ENCODE measurements around the gene ALDH2.
"Not testable (repeated sequence)": the region's sequence is repeated elsewhere in the genome, so short reads cannot be mapped to it uniquely, and the experiment has no call there.

Gene ALDH2

DNA sequence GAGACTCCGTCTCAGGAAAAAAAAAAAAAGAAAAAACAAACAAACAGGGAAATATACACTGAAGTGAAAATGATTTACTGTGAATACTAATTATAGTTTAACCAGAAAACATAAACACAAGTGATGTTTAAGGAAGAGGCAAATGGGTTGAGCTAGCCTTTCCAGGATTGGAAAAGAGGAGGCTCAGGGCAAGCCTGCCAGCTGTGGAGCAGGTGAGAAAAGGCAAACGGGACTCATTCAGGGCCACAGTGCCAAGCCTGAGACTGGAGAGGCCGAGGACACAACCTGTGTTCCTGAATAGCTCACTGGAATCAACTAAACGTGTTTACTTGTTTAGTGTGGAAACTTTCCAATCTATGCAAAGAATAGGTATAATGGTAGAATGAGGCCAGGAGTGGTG, 39.6 kb downstream of the ALDH2 start:
- Histone ChIP-seq H3K4me3 (ENCODE audit: low read depth in 1 of 2, low read length in 2 of 2) (no peak overlapping the region), H3K27ac (ENCODE audit: low read depth, low read length) (no peak overlapping the region), H3K4me1 (ENCODE audit: control insufficient read depth in 1 of 2, insufficient read depth in 2 of 2, low read length in 2 of 2) (no peaks in the 10 kb centered on the region), H3K27me3 (ENCODE audit: control insufficient read depth in 1 of 2, insufficient read depth in 2 of 2, low read length in 2 of 2) (no peaks in the 10 kb centered on the region), H3K36me3 (ENCODE audit: control insufficient read depth in 1 of 2, insufficient read depth in 2 of 2, low read length in 2 of 2) (peaks cover 12 to 72% of the 10 kb centered on the region in 2 donors), H3K9ac (ENCODE audit: low read depth in 1 of 2, low read length in 2 of 2) (no peak overlapping the region), H3K9me3 (ENCODE audit: control insufficient read depth in 1 of 2, low read length in 2 of 2) (no peaks in the 10 kb centered on the region)

- Histone ChIP-seq H3K9me3 (ENCODE audit: control insufficient read depth in 1 of 2, low read length in 2 of 2) (no peaks in the 10 kb centered on the region), H3K27ac (ENCODE audit: low read depth, low read length) (no peak overlapping the region), H3K4me3 (ENCODE audit: low read depth in 1 of 2, low read length in 2 of 2) (no peak overlapping the region), H3K4me1 (ENCODE audit: control insufficient read depth in 1 of 2, insufficient read depth in 2 of 2, low read length in 2 of 2) (no peaks in the 10 kb centered on the region), H3K36me3 (ENCODE audit: control insufficient read depth in 1 of 2, insufficient read depth in 2 of 2, low read length in 2 of 2) (peaks cover 7 to 66% of the 10 kb centered on the region in 2 donors), H3K9ac (ENCODE audit: low read depth in 1 of 2, low read length in 2 of 2) (no peak overlapping the region), H3K27me3 (ENCODE audit: control insufficient read depth in 1 of 2, insufficient read depth in 2 of 2, low read length in 2 of 2) (no peaks in the 10 kb centered on the region)
These were observed 40.5 kb downstream of the ALDH2 start for GRCh38 chr12:111807232-111807631.

- Histone ChIP-seq H3K4me3 (ENCODE audit: low read depth in 1 of 2, low read length in 2 of 2) (no peak overlapping the region), H3K4me1 (ENCODE audit: control insufficient read depth in 1 of 2, insufficient read depth in 2 of 2, low read length in 2 of 2) (no peaks in the 10 kb centered on the region), H3K27ac (ENCODE audit: low read depth, low read length) (no peak overlapping the region), H3K9me3 (ENCODE audit: control insufficient read depth in 1 of 2, low read length in 2 of 2) (no peaks in the 10 kb centered on the region), H3K36me3 (ENCODE audit: control insufficient read depth in 1 of 2, insufficient read depth in 2 of 2, low read length in 2 of 2) (peaks cover 3 to 30% of the 10 kb centered on the region in 2 donors), H3K27me3 (ENCODE audit: control insufficient read depth in 1 of 2, insufficient read depth in 2 of 2, low read length in 2 of 2) (no peaks in the 10 kb centered on the region), H3K9ac (ENCODE audit: low read depth in 1 of 2, low read length in 2 of 2) (no peak overlapping the region)
These were observed 46.4 kb downstream of the ALDH2 start for GRCh38 chr12:111812881-111813741.

- H3K27ac ChIP-seq (ENCODE audit: low read depth, low read length) = no peak overlapping the region
These were observed 49.4 kb downstream of the ALDH2 start for GRCh38 chr12:111816065-111816615.

GRCh38 chr12:111816898-111817297, 50.2 kb downstream of the ALDH2 start:
- not testable (repeated sequence) for H3K27me3 ChIP-seq (ENCODE audit: control insufficient read depth in 1 of 2, insufficient read depth in 2 of 2, low read length in 2 of 2); H3K9me3 ChIP-seq (ENCODE audit: control insufficient read depth in 1 of 2, low read length in 2 of 2); H3K4me3 ChIP-seq (ENCODE audit: low read depth in 1 of 2, low read length in 2 of 2); H3K36me3 ChIP-seq (ENCODE audit: control insufficient read depth in 1 of 2, insufficient read depth in 2 of 2, low read length in 2 of 2); H3K27ac ChIP-seq (ENCODE audit: low read depth, low read length); H3K9ac ChIP-seq (ENCODE audit: low read depth in 1 of 2, low read length in 2 of 2)
- peaks cover 8 to 14% of the 10 kb centered on the region in 2 donors for H3K4me1 ChIP-seq (ENCODE audit: control insufficient read depth in 1 of 2, insufficient read depth in 2 of 2, low read length in 2 of 2)

More at GRCh38 chr12:111816065-111816615, 49.4 kb downstream of the ALDH2 start:
- Histone ChIP-seq H3K4me3 (ENCODE audit: low read depth in 1 of 2, low read length in 2 of 2) (no peak overlapping the region), H3K36me3 (ENCODE audit: control insufficient read depth in 1 of 2, insufficient read depth in 2 of 2, low read length in 2 of 2) (peaks cover 0 to 2% of the 10 kb centered on the region in 2 donors), H3K27me3 (ENCODE audit: control insufficient read depth in 1 of 2, insufficient read depth in 2 of 2, low read length in 2 of 2) (no peaks in the 10 kb centered on the region), H3K9ac (ENCODE audit: low read depth in 1 of 2, low read length in 2 of 2) (no peak overlapping the region), H3K4me1 (ENCODE audit: control insufficient read depth in 1 of 2, insufficient read depth in 2 of 2, low read length in 2 of 2) (peaks cover 8 to 14% of the 10 kb centered on the region in 2 donors), H3K9me3 (ENCODE audit: control insufficient read depth in 1 of 2, low read length in 2 of 2) (no peaks in the 10 kb centered on the region)

DNA sequence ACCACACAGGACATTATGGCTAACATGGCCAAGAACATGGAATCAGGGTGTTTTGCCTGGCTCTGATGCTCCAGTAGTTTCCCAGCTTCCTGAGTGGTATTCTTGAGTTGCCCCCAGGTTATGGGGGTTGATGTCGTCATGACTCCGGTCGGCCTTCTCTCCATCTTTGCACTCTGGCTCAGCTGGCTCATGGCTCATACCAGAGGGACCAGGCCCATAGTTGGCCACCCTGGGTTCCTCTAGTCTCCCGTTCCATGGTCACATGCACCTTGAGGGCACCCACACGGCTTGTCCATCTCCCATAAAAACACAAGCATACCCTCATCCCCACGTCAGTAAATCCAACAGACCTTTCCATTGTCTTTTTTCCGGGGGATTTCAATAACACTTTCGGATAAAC, 51.6 kb downstream of the ALDH2 start:
- H3K9me3 ChIP-seq (ENCODE audit: control insufficient read depth in 1 of 2, low read length in 2 of 2) = no peaks in the 10 kb centered on the region
- H3K4me1 ChIP-seq (ENCODE audit: control insufficient read depth in 1 of 2, insufficient read depth in 2 of 2, low read length in 2 of 2) = peaks cover 8 to 19% of the 10 kb centered on the region in 2 donors
- no peaks in the 10 kb centered on the region for H3K27me3 ChIP-seq (ENCODE audit: control insufficient read depth in 1 of 2, insufficient read depth in 2 of 2, low read length in 2 of 2)
- H3K4me3 ChIP-seq (ENCODE audit: low read depth in 1 of 2, low read length in 2 of 2) = no peak overlapping the region
- no peaks in the 10 kb centered on the region for H3K36me3 ChIP-seq (ENCODE audit: control insufficient read depth in 1 of 2, insufficient read depth in 2 of 2, low read length in 2 of 2)
- no peak overlapping the region for H3K9ac ChIP-seq (ENCODE audit: low read depth in 1 of 2, low read length in 2 of 2)
- no peak overlapping the region for H3K27ac ChIP-seq (ENCODE audit: low read depth, low read length)

- Histone ChIP-seq H3K36me3 (ENCODE audit: control insufficient read depth in 1 of 2, insufficient read depth in 2 of 2, low read length in 2 of 2) (no peaks in the 10 kb centered on the region), H3K4me3 (ENCODE audit: low read depth in 1 of 2, low read length in 2 of 2) (no peak overlapping the region), H3K4me1 (ENCODE audit: control insufficient read depth in 1 of 2, insufficient read depth in 2 of 2, low read length in 2 of 2) (peaks cover 8 to 28% of the 10 kb centered on the region in 2 donors), H3K9me3 (ENCODE audit: control insufficient read depth in 1 of 2, low read length in 2 of 2) (no peaks in the 10 kb centered on the region), H3K27me3 (ENCODE audit: control insufficient read depth in 1 of 2, insufficient read depth in 2 of 2, low read length in 2 of 2) (no peaks in the 10 kb centered on the region), H3K9ac (ENCODE audit: low read depth in 1 of 2, low read length in 2 of 2) (no peak overlapping the region), H3K27ac (ENCODE audit: low read depth, low read length) (no peak overlapping the region)
These were observed 52.7 kb downstream of the ALDH2 start for GRCh38 chr12:111819191-111820158.

DNA sequence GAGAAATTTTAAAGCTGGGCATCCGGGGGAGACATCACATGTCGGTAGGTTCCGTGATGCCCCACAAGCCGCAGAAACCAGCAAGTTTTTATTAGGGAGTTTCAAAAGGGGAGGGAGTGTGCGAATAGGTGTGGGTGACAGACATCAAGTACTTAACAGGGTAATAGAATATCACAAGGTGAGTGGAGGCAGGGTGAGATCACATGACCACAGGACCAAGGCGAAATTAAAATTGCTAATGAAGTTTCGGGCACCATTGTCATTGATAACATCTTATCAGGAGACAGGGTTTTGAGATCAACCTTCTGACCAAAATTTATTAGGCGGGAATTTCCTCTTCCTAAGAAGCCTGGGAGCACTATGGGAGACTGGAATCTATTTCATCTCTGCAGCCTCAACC, 54.1 kb downstream of the ALDH2 start:
- H3K4me3 ChIP-seq (ENCODE audit: low read depth in 1 of 2, low read length in 2 of 2); H3K27me3 ChIP-seq (ENCODE audit: control insufficient read depth in 1 of 2, insufficient read depth in 2 of 2, low read length in 2 of 2); H3K36me3 ChIP-seq (ENCODE audit: control insufficient read depth in 1 of 2, insufficient read depth in 2 of 2, low read length in 2 of 2); H3K27ac ChIP-seq (ENCODE audit: low read depth, low read length); H3K9me3 ChIP-seq (ENCODE audit: control insufficient read depth in 1 of 2, low read length in 2 of 2); H3K9ac ChIP-seq (ENCODE audit: low read depth in 1 of 2, low read length in 2 of 2): not testable (repeated sequence)
- H3K4me1 ChIP-seq (ENCODE audit: control insufficient read depth in 1 of 2, insufficient read depth in 2 of 2, low read length in 2 of 2) = peaks cover 8 to 28% of the 10 kb centered on the region in 2 donors

DNA sequence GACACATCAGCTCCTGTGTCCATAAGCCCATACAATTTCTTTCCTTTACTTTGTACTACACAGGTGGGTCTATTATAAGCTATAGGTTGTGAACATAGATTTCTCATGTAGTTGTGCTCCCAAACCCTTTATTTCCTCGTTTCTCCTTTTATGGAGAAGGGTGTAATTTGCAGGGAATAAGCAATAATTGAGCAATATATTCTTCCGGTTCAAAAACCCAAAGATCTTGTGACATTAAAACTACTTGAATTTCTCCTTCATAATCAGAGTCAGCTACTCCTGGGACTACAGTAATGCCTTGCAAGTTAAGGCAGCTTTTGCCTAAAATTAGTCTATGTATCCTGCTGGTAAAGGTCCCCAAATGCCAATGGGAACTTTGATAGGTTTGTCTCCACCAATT, 56.2 kb downstream of the ALDH2 start:
- Histone ChIP-seq H3K27ac (ENCODE audit: low read depth, low read length) (no peak overlapping the region), H3K4me1 (ENCODE audit: control insufficient read depth in 1 of 2, insufficient read depth in 2 of 2, low read length in 2 of 2) (peaks cover 8 to 28% of the 10 kb centered on the region in 2 donors), H3K36me3 (ENCODE audit: control insufficient read depth in 1 of 2, insufficient read depth in 2 of 2, low read length in 2 of 2) (no peaks in the 10 kb centered on the region), H3K27me3 (ENCODE audit: control insufficient read depth in 1 of 2, insufficient read depth in 2 of 2, low read length in 2 of 2) (no peaks in the 10 kb centered on the region), H3K9me3 (ENCODE audit: control insufficient read depth in 1 of 2, low read length in 2 of 2) (no peaks in the 10 kb centered on the region), H3K9ac (ENCODE audit: low read depth in 1 of 2, low read length in 2 of 2) (no peak overlapping the region), H3K4me3 (ENCODE audit: low read depth in 1 of 2, low read length in 2 of 2) (no peak overlapping the region)

DNA sequence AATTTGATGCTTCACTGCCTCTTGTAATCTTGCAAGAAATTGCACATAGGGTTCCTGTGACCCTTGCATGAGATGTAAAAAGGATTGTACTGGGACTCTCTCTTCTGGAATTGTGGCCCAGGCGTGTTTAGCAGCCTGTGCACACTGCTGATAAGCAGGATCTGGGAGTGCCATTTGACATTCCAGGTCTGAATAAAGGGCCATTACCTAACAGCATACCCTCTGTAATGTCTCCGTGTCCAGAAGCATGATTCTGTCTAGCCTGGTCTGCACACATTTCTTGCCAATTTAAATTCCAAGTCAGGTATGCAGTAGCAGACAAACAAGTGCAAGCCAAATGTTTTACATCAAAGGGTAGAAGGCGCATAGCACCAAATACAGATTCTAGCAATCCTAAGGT, 57.2 kb downstream of the ALDH2 start:
- no peaks in the 10 kb centered on the region for H3K27me3 ChIP-seq (ENCODE audit: control insufficient read depth in 1 of 2, insufficient read depth in 2 of 2, low read length in 2 of 2)
- no peak overlapping the region for H3K9ac ChIP-seq (ENCODE audit: low read depth in 1 of 2, low read length in 2 of 2)
- H3K27ac ChIP-seq (ENCODE audit: low read depth, low read length) = no peak overlapping the region
- H3K4me1 ChIP-seq (ENCODE audit: control insufficient read depth in 1 of 2, insufficient read depth in 2 of 2, low read length in 2 of 2) = peaks cover 8 to 28% of the 10 kb centered on the region in 2 donors
- H3K36me3 ChIP-seq (ENCODE audit: control insufficient read depth in 1 of 2, insufficient read depth in 2 of 2, low read length in 2 of 2) = no peaks in the 10 kb centered on the region
- no peak overlapping the region for H3K4me3 ChIP-seq (ENCODE audit: low read depth in 1 of 2, low read length in 2 of 2)
- no peaks in the 10 kb centered on the region for H3K9me3 ChIP-seq (ENCODE audit: control insufficient read depth in 1 of 2, low read length in 2 of 2)

All from duodenal mucosa (tissue), 2 donors.